Measurements from ENCODE around the gene POU6F2.

The POU6F2 gene

GRCh38 chr7:39446546-39446945, 468.8 kb downstream of the POU6F2 start:
- DNase-seq (ENCODE audit: low read depth): no peak

GRCh38 chr7:39451901-39452300, 474.2 kb downstream of the POU6F2 start:
- no peak for DNase-seq (ENCODE audit: low read depth)

GRCh38 chr7:39453743-39454355, 476.1 kb downstream of the POU6F2 start:
- DNase-seq (ENCODE audit: low read depth): peak; percentile 58

GRCh38 chr7:39458061-39458745, 480.5 kb downstream of the POU6F2 start:
- DNase-seq (ENCODE audit: low read depth): peak; percentile 14

- DNase-seq (ENCODE audit: low read depth): no peak
These were observed 481.9 kb downstream of the POU6F2 start for GRCh38 chr7:39459636-39460035.

- DNase-seq (ENCODE audit: low read depth): no peak
These were observed 482.8 kb downstream of the POU6F2 start for GRCh38 chr7:39460486-39460885.

GRCh38 chr7:39461263-39461820, 483.6 kb downstream of the POU6F2 start:
- DNase-seq (ENCODE audit: low read depth): no peak

- no peak for DNase-seq (ENCODE audit: low read depth)
These were observed 485.5 kb downstream of the POU6F2 start for GRCh38 chr7:39463252-39463651.

- no peak for DNase-seq (ENCODE audit: low read depth)
These were observed 486.8 kb downstream of the POU6F2 start for GRCh38 chr7:39464350-39465054.

- DNase-seq (ENCODE audit: low read depth): peak; percentile 67
These were observed 487.6 kb downstream of the POU6F2 start for GRCh38 chr7:39465055-39465929.

GRCh38 chr7:39468261-39468660, 490.6 kb downstream of the POU6F2 start:
- no peak for DNase-seq (ENCODE audit: low read depth)

GRCh38 chr7:39468808-39469374, 491.2 kb downstream of the POU6F2 start:
- no peak for DNase-seq (ENCODE audit: low read depth)

GRCh38 chr7:39480901-39481300, 503.2 kb downstream of the POU6F2 start:
- no peak for DNase-seq (ENCODE audit: low read depth)

- no peak for DNase-seq (ENCODE audit: low read depth)
These were observed 511.0 kb downstream of the POU6F2 start for GRCh38 chr7:39488467-39489393.

- no peak for DNase-seq (ENCODE audit: low read depth)
These were observed 512.6 kb downstream of the POU6F2 start for GRCh38 chr7:39490296-39490695.

- no peak for DNase-seq (ENCODE audit: low read depth)
These were observed 516.2 kb downstream of the POU6F2 start for GRCh38 chr7:39493934-39494333.

- no peak for DNase-seq (ENCODE audit: low read depth)
These were observed 523.6 kb downstream of the POU6F2 start for GRCh38 chr7:39501358-39501757.

GRCh38 chr7:39504963-39505362, 527.3 kb downstream of the POU6F2 start:
- DNase-seq (ENCODE audit: low read depth): peak; percentile 69

- no peak for DNase-seq (ENCODE audit: low read depth)
These were observed 530.3 kb downstream of the POU6F2 start for GRCh38 chr7:39507866-39508551.

- no peak for DNase-seq (ENCODE audit: low read depth)
These were observed 531.7 kb downstream of the POU6F2 start for GRCh38 chr7:39509436-39509835.

Data from EH (cell line).